OCI-LY3 (cell line): ENCODE results near the gene ZCCHC2.

Experiments
- H2AFZ ChIP-seq: fragments of 200-600, 300-600 bp; shearing (Covaris generic); 2 replicates; pipeline ENCODE4 v1.6.0; 2014; ENCODE audit warnings: antibody characterized with exemption, low read depth, low read length
- H3K27ac ChIP-seq: fragments of 200-600, 300-600 bp; sonication (generic); 2 replicates; pipeline ENCODE4 v1.5.1; 2014; ENCODE audit warnings: mild to moderate bottlenecking, low read length, moderate library complexity, mixed read lengths
- H3K27me3 ChIP-seq: fragments of 200-600, 300-600 bp; sonication (generic); 2 replicates; pipeline ENCODE4 v1.6.1; 2014; ENCODE audit warnings: low read depth, low read length, mixed read lengths
- H3K36me3 ChIP-seq: fragments of 200-600, 300-600 bp; sonication (generic); replicated peaks from 2 replicates; pipeline ENCODE3; 2014; ENCODE audit warnings: low read depth, low read length, mixed read lengths
- H3K4me1 ChIP-seq: fragments of 300-600, 200-600 bp; sonication (generic); 2 replicates; pipeline ENCODE4 v1.6.1; 2014; ENCODE audit warnings: low read length, mixed read lengths
- H3K4me2 ChIP-seq: fragments of 200-600, 300-600 bp; sonication (generic); 2 replicates; pipeline ENCODE4 v1.6.1; 2014; ENCODE audit warnings: low read length, mixed read lengths
- H3K4me3 ChIP-seq: fragments of 300-600, 200-600 bp; sonication (generic); 2 replicates; pipeline ENCODE4 v1.5.1; 2014; ENCODE audit warnings: antibody characterized with exemption, mild to moderate bottlenecking, low read length, moderate library complexity
- H3K79me2 ChIP-seq: fragments of 300-600, 200-600 bp; shearing (Covaris generic); 2 replicates; pipeline ENCODE4 v1.6.1; 2014; ENCODE audit warnings: mild to moderate bottlenecking, low read length, mixed read lengths
- H3K9ac ChIP-seq: fragments of 300-600, 200-600 bp; shearing (Covaris generic); 2 replicates; pipeline ENCODE4 v1.6.0; 2014; ENCODE audit warnings: mild to moderate bottlenecking, low read length, moderate library complexity
- H3K9me3 ChIP-seq: fragments of 200-600, 300-600 bp; shearing (Covaris generic); 2 replicates; pipeline ENCODE4 v1.6.1; 2014; ENCODE audit warnings: low read length, mixed read lengths; ENCODE audit not compliant: insufficient read depth
- H4K20me1 ChIP-seq: fragments of 200-600, 300-600 bp; sonication (generic); 2 replicates; pipeline ENCODE4 v1.6.1; 2016; ENCODE audit warnings: low read length, mixed read lengths; ENCODE audit not compliant: insufficient read depth
- EZH2phosphoT487 ChIP-seq: fragments of 200-600 bp; shearing (Covaris generic); IDR thresholded peaks from 2 replicates; pipeline ENCODE4 v1.6.1; 2018; ENCODE audit warnings: antibody characterized with exemption, mixed run types, low read depth
- TF ChIP-seq, protein P1 (sequence below): fragments of 200-600, 300-600 bp; sonication (generic); IDR thresholded peaks from 2 replicates; pipeline ENCODE4 v1.5.1; 2014; ENCODE audit warnings: antibody characterized with exemption, low read length, low read depth

ZCCHC2 gene

DNA sequence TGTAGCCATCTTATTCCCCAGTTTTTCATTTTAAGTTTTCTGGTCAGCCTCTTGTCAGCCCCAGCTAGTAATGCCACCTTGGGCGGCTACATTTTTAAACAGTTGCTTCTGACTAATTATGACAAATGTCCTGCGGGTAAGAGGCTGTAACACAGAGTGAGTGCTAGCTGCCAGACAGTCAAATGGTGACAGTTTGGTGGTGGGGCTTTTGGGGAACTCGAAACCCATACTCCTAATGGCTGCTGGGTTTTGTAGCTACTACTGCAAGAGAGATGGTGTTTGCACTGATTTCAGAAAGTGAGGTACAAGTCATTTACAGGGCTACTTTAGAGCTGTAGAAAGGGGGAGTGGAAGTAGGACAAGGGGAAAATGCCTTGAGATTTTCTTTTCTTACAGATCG is 48.2 kb downstream of the ZCCHC2 start:
- Histone ChIP-seq H3K36me3 (peaks cover 82% of the 10 kb centered on the region), H3K4me1 (peaks cover 30% of the 10 kb centered on the region)

GRCh38 chr18:62571648-62572047 is 48.8 kb downstream of the ZCCHC2 start:
- peaks cover 84% of the 10 kb centered on the region for H3K36me3 ChIP-seq

More for the DNA sequence above, 48.2 kb downstream of the ZCCHC2 start:
- Histone ChIP-seq H4K20me1 (no peaks in the 10 kb centered on the region), H3K4me3 (no peak overlapping the region), H2AFZ (no peak overlapping the region), H3K27ac (peak overlapping the region; percentile 40), H3K9me3 (no peaks in the 10 kb centered on the region; the same call in 1 of the 2 replicates), H3K79me2 (no peaks in the 10 kb centered on the region), H3K4me2 (peak overlapping the region; percentile 26), H3K27me3 (no peaks in the 10 kb centered on the region), H3K9ac (no peak overlapping the region)
- TF ChIP-seq EZH2phosphoT487: no peak
- TF ChIP-seq, protein P1, sequence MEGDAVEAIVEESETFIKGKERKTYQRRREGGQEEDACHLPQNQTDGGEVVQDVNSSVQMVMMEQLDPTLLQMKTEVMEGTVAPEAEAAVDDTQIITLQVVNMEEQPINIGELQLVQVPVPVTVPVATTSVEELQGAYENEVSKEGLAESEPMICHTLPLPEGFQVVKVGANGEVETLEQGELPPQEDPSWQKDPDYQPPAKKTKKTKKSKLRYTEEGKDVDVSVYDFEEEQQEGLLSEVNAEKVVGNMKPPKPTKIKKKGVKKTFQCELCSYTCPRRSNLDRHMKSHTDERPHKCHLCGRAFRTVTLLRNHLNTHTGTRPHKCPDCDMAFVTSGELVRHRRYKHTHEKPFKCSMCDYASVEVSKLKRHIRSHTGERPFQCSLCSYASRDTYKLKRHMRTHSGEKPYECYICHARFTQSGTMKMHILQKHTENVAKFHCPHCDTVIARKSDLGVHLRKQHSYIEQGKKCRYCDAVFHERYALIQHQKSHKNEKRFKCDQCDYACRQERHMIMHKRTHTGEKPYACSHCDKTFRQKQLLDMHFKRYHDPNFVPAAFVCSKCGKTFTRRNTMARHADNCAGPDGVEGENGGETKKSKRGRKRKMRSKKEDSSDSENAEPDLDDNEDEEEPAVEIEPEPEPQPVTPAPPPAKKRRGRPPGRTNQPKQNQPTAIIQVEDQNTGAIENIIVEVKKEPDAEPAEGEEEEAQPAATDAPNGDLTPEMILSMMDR: no peak

DNA sequence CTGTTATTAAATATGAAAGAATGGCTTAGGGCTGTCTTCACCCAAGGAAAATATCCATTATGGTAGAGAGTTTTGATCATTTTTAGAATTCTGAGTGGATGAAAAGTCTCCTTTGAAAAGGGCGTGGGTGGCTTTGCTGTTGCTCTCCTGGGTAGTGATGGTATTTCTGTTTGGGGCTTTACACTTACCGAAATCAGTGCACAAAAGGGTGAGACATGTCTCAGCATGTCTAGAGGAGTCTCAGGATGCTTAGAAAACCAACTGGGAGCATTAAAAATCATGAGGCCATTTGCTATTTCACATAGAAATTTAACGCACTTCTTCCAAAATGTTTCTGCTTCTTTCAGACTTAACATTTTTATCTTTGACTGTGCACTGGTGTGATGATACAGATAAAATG is 49.6 kb downstream of the ZCCHC2 start:
- Histone ChIP-seq H3K27ac (no peak overlapping the region), H3K4me2 (no peak overlapping the region), H3K4me3 (no peak overlapping the region), H4K20me1 (peaks cover 5% of the 10 kb centered on the region; the same call in 1 of the 2 replicates), H3K9ac (no peak overlapping the region), H3K79me2 (0 out of 2 replicates have a peak, but pooled peaks cover 6% of the 10 kb centered on the region), H3K9me3 (no peaks in the 10 kb centered on the region; the same call in 1 of the 2 replicates), H3K36me3 (peaks cover 80% of the 10 kb centered on the region), H2AFZ (no peak overlapping the region), H3K27me3 (no peaks in the 10 kb centered on the region), H3K4me1 (peaks cover 45% of the 10 kb centered on the region)
- no peak for TF ChIP-seq EZH2phosphoT487
- TF ChIP-seq, protein P1: no peak

More at GRCh38 chr18:62571648-62572047, 48.8 kb downstream of the ZCCHC2 start:
- Histone ChIP-seq H3K4me1 (peaks cover 36% of the 10 kb centered on the region), H3K27me3 (no peaks in the 10 kb centered on the region), H3K9ac (no peak overlapping the region), H4K20me1 (peaks cover 5% of the 10 kb centered on the region; the same call in 1 of the 2 replicates), H3K79me2 (0 out of 2 replicates have a peak, but pooled peaks cover 2% of the 10 kb centered on the region), H3K9me3 (no peaks in the 10 kb centered on the region; the same call in 1 of the 2 replicates), H2AFZ (no peak overlapping the region), H3K27ac (no peak overlapping the region), H3K4me3 (no peak overlapping the region), H3K4me2 (peak overlapping the region; percentile 26; the same call in 1 of the 2 replicates)
- TF ChIP-seq, protein P1: no peak
- no peak for TF ChIP-seq EZH2phosphoT487

- Histone ChIP-seq H2AFZ (no peak overlapping the region), H3K4me2 (no peak overlapping the region), H3K79me2 (0 out of 2 replicates have a peak, but pooled peaks cover 6% of the 10 kb centered on the region), H4K20me1 (peaks cover 5% of the 10 kb centered on the region; the same call in 1 of the 2 replicates), H3K27ac (no peak overlapping the region), H3K9ac (no peak overlapping the region), H3K27me3 (no peaks in the 10 kb centered on the region), H3K9me3 (no peaks in the 10 kb centered on the region; the same call in 1 of the 2 replicates), H3K4me1 (peaks cover 48% of the 10 kb centered on the region), H3K4me3 (no peak overlapping the region), H3K36me3 (peaks cover 66% of the 10 kb centered on the region)
- TF ChIP-seq EZH2phosphoT487: no peak
- TF ChIP-seq, protein P1: no peak
These were observed 52.0 kb downstream of the ZCCHC2 start for GRCh38 chr18:62574776-62575175.
